GM04503 (cell line): ENCODE results near the gene B3GNT9.
"Not testable (repeated sequence)": the region's sequence is repeated elsewhere in the genome, so short reads cannot be mapped to it uniquely, and the experiment has no call there.

Source experiments
- DNase-seq: peaks from one replicate; pipeline ENCODE4 v3.0.0-alpha.2; 2012; ENCODE audit warnings: low read depth

The B3GNT9 gene

GRCh38 chr16:67150047-67150832 lies 558 bp downstream of the B3GNT9 start:
- DNase-seq = no peak

- no peak for DNase-seq
Observed at GRCh38 chr16:67149276-67150046, 1.3 kb downstream of the B3GNT9 start.

GRCh38 chr16:67148656-67149275 lies 2.0 kb downstream of the B3GNT9 start:
- no peak for DNase-seq

GRCh38 chr16:67148221-67148620 lies 2.6 kb downstream of the B3GNT9 start:
- no peak for DNase-seq

GRCh38 chr16:67147437-67148140 lies 3.2 kb downstream of the B3GNT9 start:
- no peak for DNase-seq

- DNase-seq = no peak
Observed at GRCh38 chr16:67146523-67147357, 4.1 kb downstream of the B3GNT9 start.

- no peak for DNase-seq
Observed at GRCh38 chr16:67145746-67146145, 5.1 kb downstream of the B3GNT9 start.

GRCh38 chr16:67144943-67145342 lies 5.9 kb downstream of the B3GNT9 start:
- DNase-seq = no peak

GRCh38 chr16:67142342-67142741 lies 8.5 kb downstream of the B3GNT9 start:
- no peak for DNase-seq

GRCh38 chr16:67141391-67141790 lies 9.4 kb downstream of the B3GNT9 start:
- DNase-seq = no peak

GRCh38 chr16:67137605-67138004 lies 13.2 kb downstream of the B3GNT9 start:
- no peak for DNase-seq

GRCh38 chr16:67129422-67129821 lies 21.4 kb downstream of the B3GNT9 start:
- DNase-seq = no peak

GRCh38 chr16:67128887-67129286 lies 21.9 kb downstream of the B3GNT9 start:
- no peak for DNase-seq

- no peak for DNase-seq
Observed at GRCh38 chr16:67128417-67128816, 22.4 kb downstream of the B3GNT9 start.

GRCh38 chr16:67122799-67123198 lies 28.0 kb downstream of the B3GNT9 start:
- DNase-seq = not testable (repeated sequence)

GRCh38 chr16:67120025-67120424 lies 30.8 kb downstream of the B3GNT9 start:
- no peak for DNase-seq

GRCh38 chr16:67117716-67118115 lies 33.1 kb downstream of the B3GNT9 start:
- no peak for DNase-seq

- DNase-seq = no peak
Observed at GRCh38 chr16:67116388-67117311, 34.1 kb downstream of the B3GNT9 start.

- DNase-seq = peak; percentile 83
Observed at GRCh38 chr16:67115639-67116038, 35.2 kb downstream of the B3GNT9 start.

GRCh38 chr16:67114793-67115192 lies 36.0 kb downstream of the B3GNT9 start:
- no peak for DNase-seq
